Astrocyte (in vitro differentiated cells and primary cell): Measurements from ENCODE around the gene RASA1. TPM values are rescaled to one million over a fixed set of nuclear protein-coding genes. Genes with fewer than 3 reads are reported as not detected.

Experiments used
- DNase-seq: peaks from one replicate; pipeline ENCODE4 v3.0.0-alpha.2; 2010; ENCODE audit warnings: low read depth
- FAIRE-seq: peaks from 2 replicates; lab custom pipeline; 2011; peaks lifted over from hg19 to GRCh38; lab: Jason Lieb, UNC
- H2AFZ ChIP-seq: 2 replicates; pipeline ENCODE4 v1.6.0; 2012; ENCODE audit warnings: low read depth, low read length, inconsistent platforms
- H3K27ac ChIP-seq: 2 replicates; pipeline ENCODE4 v1.5.1; 2011; ENCODE audit warnings: low read depth, low read length, inconsistent platforms
- H3K27me3 ChIP-seq: 2 replicates; pipeline ENCODE4 v1.6.0; 2011; ENCODE audit warnings: low read length, inconsistent platforms; ENCODE audit not compliant: insufficient read depth
- H3K36me3 ChIP-seq: 2 replicates; pipeline ENCODE4 v1.5.1; 2011; ENCODE audit warnings: low read length, inconsistent platforms; ENCODE audit not compliant: insufficient read depth
- H3K4me1 ChIP-seq: 2 replicates; pipeline ENCODE4 v1.5.1; 2011; ENCODE audit warnings: low read length, inconsistent platforms; ENCODE audit not compliant: insufficient read depth
- H3K4me2 ChIP-seq: 2 replicates; pipeline ENCODE4 v1.6.0; 2012; ENCODE audit warnings: low read length, inconsistent platforms
- H3K4me3 ChIP-seq: 2 replicates; pipeline ENCODE4 v1.5.1; 2011; ENCODE audit warnings: low read depth, mild to moderate bottlenecking, low read length, inconsistent platforms; ENCODE audit not compliant: insufficient read depth
- H3K79me2 ChIP-seq: 2 replicates; pipeline ENCODE4 v1.6.0; 2012; ENCODE audit warnings: mild to moderate bottlenecking, low read length, inconsistent platforms; ENCODE audit not compliant: insufficient read depth
- H3K9ac ChIP-seq: 2 replicates; pipeline ENCODE4 v1.6.0; 2012; ENCODE audit warnings: mild to moderate bottlenecking, low read length, inconsistent platforms
- H3K9me3 ChIP-seq: 2 replicates; pipeline ENCODE4 v1.5.1; 2012; ENCODE audit warnings: low read depth, mild to moderate bottlenecking, low read length, inconsistent platforms; ENCODE audit not compliant: insufficient read depth
- H4K20me1 ChIP-seq: 2 replicates; pipeline ENCODE4 v1.6.0; 2012; ENCODE audit warnings: low read length, inconsistent platforms; ENCODE audit not compliant: insufficient read depth
- H3K27ac Mint-ChIP-seq: one replicate; pipeline ENCODE4 v1.8.0; 2021; ENCODE audit warnings: mild to moderate bottlenecking, mixed read lengths; ENCODE audit not compliant: unreplicated experiment
- H3K27me3 Mint-ChIP-seq: one replicate; pipeline ENCODE4 v1.8.0; 2021; ENCODE audit warnings: low read depth, mixed read lengths; ENCODE audit not compliant: unreplicated experiment
- H3K36me3 Mint-ChIP-seq: one replicate; pipeline ENCODE4 v1.8.0; 2021; ENCODE audit warnings: low read depth, mixed read lengths; ENCODE audit not compliant: unreplicated experiment
- H3K4me1 Mint-ChIP-seq: one replicate; pipeline ENCODE4 v1.8.0; 2021; ENCODE audit warnings: low read depth, mixed read lengths; ENCODE audit not compliant: unreplicated experiment
- H3K4me3 Mint-ChIP-seq: one replicate; pipeline ENCODE4 v1.8.0; 2021; ENCODE audit warnings: mild to moderate bottlenecking, moderate library complexity, mixed read lengths; ENCODE audit not compliant: unreplicated experiment
- H3K9me3 Mint-ChIP-seq: one replicate; pipeline ENCODE4 v1.8.0; 2021; ENCODE audit warnings: mild to moderate bottlenecking, mixed read lengths; ENCODE audit not compliant: unreplicated experiment
- EZH2 ChIP-seq: IDR thresholded peaks from 2 replicates; pipeline ENCODE4 v1.6.1; 2012; ENCODE audit warnings: mild to moderate bottlenecking, low read length, inconsistent platforms; ENCODE audit not compliant: insufficient read depth
- total RNA-seq: library from RNA; stranded (reverse); gene quantifications from 2 replicates; pipeline ENCODE4 v1.2.1, GENCODE V29; 2021
- TF ChIP-seq, protein P1 (sequence below): IDR thresholded peaks from 2 replicates; pipeline ENCODE4 v1.5.1; 2011; ENCODE audit warnings: low read depth, mild to moderate bottlenecking, inconsistent platforms, low read length, moderate library complexity; ENCODE audit not compliant: insufficient read depth

The RASA1 gene
- total RNA-seq, 1 donor from 2014 or later: 62.8 TPM

DNA sequence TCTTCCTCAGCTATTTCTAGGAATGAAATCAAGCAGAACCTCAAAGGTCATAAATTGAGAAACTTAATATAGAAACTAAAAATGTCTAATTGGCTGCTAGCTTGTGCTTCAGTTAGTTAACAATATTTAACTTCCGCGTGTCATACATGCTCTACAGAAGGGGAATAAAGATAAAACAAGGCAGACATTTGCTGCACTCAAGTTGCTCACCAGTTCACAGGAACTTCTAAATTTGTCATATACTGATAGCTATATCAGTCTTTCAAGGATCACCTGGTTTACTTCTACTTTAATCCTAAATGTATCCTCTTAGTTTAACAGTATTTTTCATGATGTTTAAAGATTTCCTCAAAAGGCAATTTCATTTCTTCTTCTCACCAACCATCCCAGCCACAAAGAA is 136.7 kb downstream of the RASA1 start:
- H3K27ac ChIP-seq: no peak overlapping the region
- H3K36me3 Mint-ChIP-seq: peaks cover 14% of the 10 kb centered on the region
- H3K4me1 ChIP-seq: no peaks in the 10 kb centered on the region
- H3K27me3 ChIP-seq: no peaks in the 10 kb centered on the region
- FAIRE-seq (no peak), DNase-seq (no peak)
- H3K4me1 Mint-ChIP-seq: peaks cover 6% of the 10 kb centered on the region
- H3K4me3 ChIP-seq: no peak overlapping the region
- TF ChIP-seq, protein P1, sequence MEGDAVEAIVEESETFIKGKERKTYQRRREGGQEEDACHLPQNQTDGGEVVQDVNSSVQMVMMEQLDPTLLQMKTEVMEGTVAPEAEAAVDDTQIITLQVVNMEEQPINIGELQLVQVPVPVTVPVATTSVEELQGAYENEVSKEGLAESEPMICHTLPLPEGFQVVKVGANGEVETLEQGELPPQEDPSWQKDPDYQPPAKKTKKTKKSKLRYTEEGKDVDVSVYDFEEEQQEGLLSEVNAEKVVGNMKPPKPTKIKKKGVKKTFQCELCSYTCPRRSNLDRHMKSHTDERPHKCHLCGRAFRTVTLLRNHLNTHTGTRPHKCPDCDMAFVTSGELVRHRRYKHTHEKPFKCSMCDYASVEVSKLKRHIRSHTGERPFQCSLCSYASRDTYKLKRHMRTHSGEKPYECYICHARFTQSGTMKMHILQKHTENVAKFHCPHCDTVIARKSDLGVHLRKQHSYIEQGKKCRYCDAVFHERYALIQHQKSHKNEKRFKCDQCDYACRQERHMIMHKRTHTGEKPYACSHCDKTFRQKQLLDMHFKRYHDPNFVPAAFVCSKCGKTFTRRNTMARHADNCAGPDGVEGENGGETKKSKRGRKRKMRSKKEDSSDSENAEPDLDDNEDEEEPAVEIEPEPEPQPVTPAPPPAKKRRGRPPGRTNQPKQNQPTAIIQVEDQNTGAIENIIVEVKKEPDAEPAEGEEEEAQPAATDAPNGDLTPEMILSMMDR: no peak
- TF ChIP-seq EZH2: no peak
- no peak overlapping the region for H3K9ac ChIP-seq
- H4K20me1 ChIP-seq: peaks cover 29% of the 10 kb centered on the region
- no peaks in the 10 kb centered on the region for H3K9me3 Mint-ChIP-seq
- H3K9me3 ChIP-seq: no peaks in the 10 kb centered on the region
- H3K79me2 ChIP-seq: peaks cover 55% of the 10 kb centered on the region
- H3K4me2 ChIP-seq: no peak overlapping the region
- H3K4me3 Mint-ChIP-seq: no peak overlapping the region
- no peak overlapping the region for H3K27ac Mint-ChIP-seq
- no peaks in the 10 kb centered on the region for H3K27me3 Mint-ChIP-seq
- peaks cover 78% of the 10 kb centered on the region for H3K36me3 ChIP-seq
- H2AFZ ChIP-seq: no peak overlapping the region

DNA sequence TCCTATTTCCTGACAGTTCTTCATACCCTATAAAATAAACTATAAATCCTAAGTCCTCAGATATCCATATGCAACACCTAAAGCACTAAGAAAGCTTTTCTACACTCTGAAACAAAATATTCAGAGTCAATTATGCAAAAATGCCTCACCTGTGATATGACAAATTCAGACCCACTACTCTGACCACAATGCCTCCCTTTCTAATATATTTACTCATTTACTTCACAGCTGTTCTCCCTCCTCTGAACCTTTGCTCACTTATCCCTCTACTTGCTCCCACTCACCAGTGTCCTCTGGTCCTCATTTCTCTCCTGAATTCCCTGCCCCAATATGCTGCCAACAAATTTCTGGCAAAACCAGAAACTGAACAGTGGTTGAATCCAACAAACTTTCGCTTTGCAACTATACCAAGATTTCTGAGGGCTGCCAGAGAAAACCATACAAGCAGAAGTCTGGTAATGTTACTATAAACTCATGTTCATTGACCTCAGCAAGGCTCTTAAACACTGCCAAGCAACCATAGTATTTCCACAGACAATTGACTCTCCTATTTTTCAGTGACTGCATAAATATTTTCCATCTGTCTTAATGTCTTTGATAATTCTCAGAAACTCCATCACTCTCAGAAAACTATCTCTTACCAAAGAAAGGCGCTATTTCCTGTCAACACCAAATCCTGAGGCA is 137.9 kb downstream of the RASA1 start:
- no peaks in the 10 kb centered on the region for H3K9me3 ChIP-seq
- H3K9ac ChIP-seq: no peak overlapping the region
- no peak overlapping the region for H3K27ac ChIP-seq
- TF ChIP-seq EZH2: no peak
- TF ChIP-seq, protein P1: no peak
- H2AFZ ChIP-seq: no peak overlapping the region
- H3K4me2 ChIP-seq: no peak overlapping the region
- no peak for FAIRE-seq
- no peak overlapping the region for H3K4me3 ChIP-seq
- no peak for DNase-seq
- peaks cover 32% of the 10 kb centered on the region for H4K20me1 ChIP-seq
- peaks cover 11% of the 10 kb centered on the region for H3K36me3 Mint-ChIP-seq
- H3K4me3 Mint-ChIP-seq: no peak overlapping the region
- H3K27ac Mint-ChIP-seq: no peak overlapping the region
- peaks cover 7% of the 10 kb centered on the region for H3K4me1 Mint-ChIP-seq
- H3K27me3 Mint-ChIP-seq: no peaks in the 10 kb centered on the region
- peaks cover 6% of the 10 kb centered on the region for H3K4me1 ChIP-seq
- H3K79me2 ChIP-seq: peaks cover 64% of the 10 kb centered on the region
- no peaks in the 10 kb centered on the region for H3K27me3 ChIP-seq
- peaks cover 79% of the 10 kb centered on the region for H3K36me3 ChIP-seq
- no peaks in the 10 kb centered on the region for H3K9me3 Mint-ChIP-seq

DNA sequence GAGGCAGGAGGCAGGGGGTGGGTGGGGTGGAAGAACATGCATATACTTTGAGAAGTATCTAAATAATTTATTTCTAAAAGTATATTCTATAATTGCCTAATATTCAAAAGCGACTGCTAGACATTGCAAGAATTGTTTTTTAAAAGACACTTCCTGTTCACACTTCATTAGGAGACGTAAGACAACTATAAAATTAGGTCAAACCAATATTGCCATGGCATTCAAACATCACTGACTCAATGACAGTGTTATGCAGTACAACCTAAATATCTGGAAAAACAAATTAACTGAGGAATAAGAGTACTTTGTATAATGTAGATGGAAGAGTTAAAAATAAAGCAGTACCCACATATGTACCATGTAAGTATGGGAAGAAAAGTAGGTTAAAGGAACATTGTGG is 140.5 kb downstream of the RASA1 start:
- FAIRE-seq (no peak), DNase-seq (no peak)
- H3K4me2 ChIP-seq: no peak overlapping the region
- no peak overlapping the region for H3K4me3 ChIP-seq
- H3K4me1 ChIP-seq: peaks cover 8% of the 10 kb centered on the region
- Mint-ChIP-seq H3K27ac (no peak overlapping the region), H3K27me3 (no peaks in the 10 kb centered on the region), H3K4me3 (no peak overlapping the region), H3K9me3 (no peaks in the 10 kb centered on the region), H3K4me1 (peaks cover 13% of the 10 kb centered on the region), H3K36me3 (peaks cover 2% of the 10 kb centered on the region)
- H3K9me3 ChIP-seq: no peaks in the 10 kb centered on the region
- H3K79me2 ChIP-seq: peaks cover 83% of the 10 kb centered on the region
- H3K27me3 ChIP-seq: no peaks in the 10 kb centered on the region
- TF ChIP-seq, protein P1: no peak
- TF ChIP-seq EZH2: no peak
- peaks cover 43% of the 10 kb centered on the region for H4K20me1 ChIP-seq
- H3K27ac ChIP-seq: no peak overlapping the region
- H3K36me3 ChIP-seq: peaks cover 60% of the 10 kb centered on the region
- H2AFZ ChIP-seq: no peak overlapping the region
- no peak overlapping the region for H3K9ac ChIP-seq
